GM12875 (cell line): ENCODE data around the gene KLF8.

ENCODE experiments used
- H3K4me3 ChIP-seq: one replicate; pipeline ENCODE4 v1.5.1; 2011; ENCODE audit warnings: low read depth, low read length, control low read depth
- TF ChIP-seq, protein P1 (sequence below): IDR thresholded peaks from 2 replicates; pipeline ENCODE4 v1.5.1; 2011; ENCODE audit warnings: low read depth, mild to moderate bottlenecking, control low read depth, inconsistent platforms, low read length, moderate library complexity, borderline replicate concordance; ENCODE audit not compliant: insufficient read depth

The KLF8 gene

DNA sequence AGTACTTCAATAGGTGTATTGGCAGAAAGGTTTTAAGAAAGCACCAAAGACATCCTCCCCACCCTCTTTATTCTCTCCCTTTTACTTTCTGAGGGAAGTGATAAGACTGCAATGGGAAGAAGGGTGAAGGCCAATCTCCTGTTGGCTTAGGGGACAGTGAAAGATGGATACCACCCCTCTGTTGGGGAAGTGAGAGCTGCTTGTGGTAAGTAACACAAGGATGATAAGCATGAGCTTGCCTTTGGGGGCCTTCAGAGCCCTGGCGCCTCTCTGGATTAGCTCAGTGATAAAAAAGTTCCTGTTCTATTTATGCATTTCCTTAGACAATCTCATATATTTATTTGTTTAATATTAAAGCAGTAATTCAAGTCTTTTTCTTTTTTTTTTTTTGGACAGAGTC is 5.2 kb upstream of the KLF8 start:
- TF ChIP-seq, protein P1, sequence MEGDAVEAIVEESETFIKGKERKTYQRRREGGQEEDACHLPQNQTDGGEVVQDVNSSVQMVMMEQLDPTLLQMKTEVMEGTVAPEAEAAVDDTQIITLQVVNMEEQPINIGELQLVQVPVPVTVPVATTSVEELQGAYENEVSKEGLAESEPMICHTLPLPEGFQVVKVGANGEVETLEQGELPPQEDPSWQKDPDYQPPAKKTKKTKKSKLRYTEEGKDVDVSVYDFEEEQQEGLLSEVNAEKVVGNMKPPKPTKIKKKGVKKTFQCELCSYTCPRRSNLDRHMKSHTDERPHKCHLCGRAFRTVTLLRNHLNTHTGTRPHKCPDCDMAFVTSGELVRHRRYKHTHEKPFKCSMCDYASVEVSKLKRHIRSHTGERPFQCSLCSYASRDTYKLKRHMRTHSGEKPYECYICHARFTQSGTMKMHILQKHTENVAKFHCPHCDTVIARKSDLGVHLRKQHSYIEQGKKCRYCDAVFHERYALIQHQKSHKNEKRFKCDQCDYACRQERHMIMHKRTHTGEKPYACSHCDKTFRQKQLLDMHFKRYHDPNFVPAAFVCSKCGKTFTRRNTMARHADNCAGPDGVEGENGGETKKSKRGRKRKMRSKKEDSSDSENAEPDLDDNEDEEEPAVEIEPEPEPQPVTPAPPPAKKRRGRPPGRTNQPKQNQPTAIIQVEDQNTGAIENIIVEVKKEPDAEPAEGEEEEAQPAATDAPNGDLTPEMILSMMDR: no peak

DNA sequence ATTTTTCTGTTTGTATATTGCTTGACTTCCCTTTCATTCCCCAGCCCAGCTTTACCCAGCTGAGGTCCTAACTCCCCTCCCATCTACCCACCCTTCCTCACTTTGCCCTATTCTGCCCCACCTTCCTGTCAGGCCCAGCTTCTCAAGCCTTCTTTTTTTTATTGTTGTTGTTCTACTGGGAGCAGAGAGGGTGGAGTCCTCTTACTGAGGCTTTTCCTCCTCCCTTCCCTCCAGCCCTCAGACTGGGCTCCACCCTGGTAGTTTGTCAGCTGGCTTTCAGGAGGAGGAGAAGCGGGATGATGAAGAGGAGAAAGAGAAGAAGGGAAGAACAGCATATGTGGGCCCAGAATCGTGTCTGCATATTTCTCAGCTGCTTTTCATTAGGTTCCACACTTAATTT is 3.2 kb upstream of the KLF8 start:
- no peak overlapping the region for H3K4me3 ChIP-seq
- TF ChIP-seq, protein P1: no peak

More for the DNA sequence above, 5.2 kb upstream of the KLF8 start:
- H3K4me3 ChIP-seq: no peak overlapping the region

DNA sequence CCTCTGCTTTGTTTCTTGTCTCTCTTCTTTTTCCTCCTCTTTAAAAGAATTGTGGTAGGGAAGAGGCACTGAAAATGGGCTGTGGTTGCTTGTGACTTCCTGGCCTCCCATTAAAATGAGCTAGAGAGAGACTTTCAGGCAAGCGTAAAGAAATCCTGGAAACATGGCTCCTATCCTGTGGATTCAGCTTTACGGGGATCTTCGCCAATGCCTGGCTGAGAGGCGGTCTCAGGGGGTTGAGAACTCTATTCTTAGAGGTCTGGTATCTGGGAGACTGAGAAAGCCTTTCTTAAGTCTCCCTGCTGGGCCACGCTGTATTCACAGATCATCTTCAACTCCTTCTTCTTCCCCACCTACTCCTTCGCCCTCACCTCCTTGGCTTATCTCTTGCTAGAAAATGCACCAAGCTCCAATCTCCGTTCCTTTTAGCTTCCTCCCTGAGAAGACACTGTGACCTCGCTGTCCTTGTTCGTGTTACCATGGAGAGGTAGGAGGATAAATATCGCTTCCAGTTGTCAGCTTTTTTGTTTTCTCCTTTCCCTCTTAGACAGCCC is 542 bp upstream of the KLF8 start:
- TF ChIP-seq, protein P1: no peak
- H3K4me3 ChIP-seq: no peak overlapping the region

DNA sequence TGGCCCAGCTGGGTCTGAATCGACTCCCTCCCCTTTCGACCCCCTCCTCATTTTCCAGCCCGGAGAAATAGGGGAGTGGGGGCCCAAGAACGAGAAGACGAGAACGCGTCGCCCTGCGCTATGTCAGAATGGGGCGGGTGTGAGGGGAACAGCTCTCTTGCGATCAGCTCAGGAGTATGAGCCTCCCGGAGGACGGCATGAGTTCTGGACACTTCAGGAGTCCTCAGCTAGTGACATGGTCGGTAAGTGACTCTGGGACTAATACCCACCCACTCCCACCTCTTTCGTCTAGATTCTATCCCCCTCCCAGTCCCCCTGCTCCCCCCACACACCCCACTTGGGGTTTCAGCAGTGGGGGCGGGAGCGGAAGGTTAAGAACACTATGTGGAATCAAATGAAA is 944 bp downstream of the KLF8 start:
- TF ChIP-seq, protein P1: no peak
- peak overlapping the region; percentile 52 for H3K4me3 ChIP-seq

DNA sequence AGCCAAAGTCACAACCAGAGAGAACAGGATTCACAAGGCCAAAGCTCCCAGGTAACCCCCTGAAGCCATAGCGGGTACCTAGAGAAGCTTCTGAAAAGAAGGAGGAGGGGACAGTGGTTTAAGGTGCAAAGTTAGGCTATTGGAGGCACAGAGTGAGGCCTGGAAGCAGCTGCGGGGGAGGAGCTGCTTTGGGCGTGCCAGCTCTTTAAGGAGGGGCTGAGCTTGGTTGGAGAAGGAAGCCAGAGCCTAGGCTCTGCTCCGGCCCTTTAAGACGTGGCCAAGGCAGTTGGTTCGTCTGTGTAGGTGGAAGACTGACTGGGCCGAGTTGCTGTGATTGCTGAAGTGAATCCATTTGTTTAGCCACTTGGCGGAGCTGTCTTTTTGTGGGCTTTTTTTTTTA is 1.5 kb downstream of the KLF8 start:
- peak overlapping the region; percentile 38 for H3K4me3 ChIP-seq

DNA sequence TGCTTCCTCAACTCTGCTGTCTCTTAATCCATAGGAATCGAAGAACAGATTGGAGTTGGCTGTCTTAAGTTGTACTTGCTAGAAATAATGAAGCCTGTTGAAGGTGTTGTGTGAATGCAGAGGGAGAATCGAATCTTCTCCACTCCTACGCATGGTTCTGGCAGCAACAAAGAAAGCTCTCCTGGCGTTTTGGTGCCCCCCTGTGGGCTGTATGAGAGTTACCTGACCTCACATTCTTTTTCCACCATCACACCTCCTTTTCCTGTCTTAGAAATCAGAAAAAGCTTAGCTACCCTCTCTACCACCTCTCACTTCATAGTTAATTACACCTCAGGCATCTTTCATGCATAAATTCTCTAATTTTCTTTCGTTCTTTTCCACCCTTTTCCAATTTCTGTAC is 16.3 kb downstream of the KLF8 start:
- TF ChIP-seq, protein P1: peak; percentile 66
- no peak overlapping the region for H3K4me3 ChIP-seq

More for the DNA sequence above, 1.5 kb downstream of the KLF8 start:
- TF ChIP-seq, protein P1: peak; percentile 14; the same call in 1 of the 2 replicates

DNA sequence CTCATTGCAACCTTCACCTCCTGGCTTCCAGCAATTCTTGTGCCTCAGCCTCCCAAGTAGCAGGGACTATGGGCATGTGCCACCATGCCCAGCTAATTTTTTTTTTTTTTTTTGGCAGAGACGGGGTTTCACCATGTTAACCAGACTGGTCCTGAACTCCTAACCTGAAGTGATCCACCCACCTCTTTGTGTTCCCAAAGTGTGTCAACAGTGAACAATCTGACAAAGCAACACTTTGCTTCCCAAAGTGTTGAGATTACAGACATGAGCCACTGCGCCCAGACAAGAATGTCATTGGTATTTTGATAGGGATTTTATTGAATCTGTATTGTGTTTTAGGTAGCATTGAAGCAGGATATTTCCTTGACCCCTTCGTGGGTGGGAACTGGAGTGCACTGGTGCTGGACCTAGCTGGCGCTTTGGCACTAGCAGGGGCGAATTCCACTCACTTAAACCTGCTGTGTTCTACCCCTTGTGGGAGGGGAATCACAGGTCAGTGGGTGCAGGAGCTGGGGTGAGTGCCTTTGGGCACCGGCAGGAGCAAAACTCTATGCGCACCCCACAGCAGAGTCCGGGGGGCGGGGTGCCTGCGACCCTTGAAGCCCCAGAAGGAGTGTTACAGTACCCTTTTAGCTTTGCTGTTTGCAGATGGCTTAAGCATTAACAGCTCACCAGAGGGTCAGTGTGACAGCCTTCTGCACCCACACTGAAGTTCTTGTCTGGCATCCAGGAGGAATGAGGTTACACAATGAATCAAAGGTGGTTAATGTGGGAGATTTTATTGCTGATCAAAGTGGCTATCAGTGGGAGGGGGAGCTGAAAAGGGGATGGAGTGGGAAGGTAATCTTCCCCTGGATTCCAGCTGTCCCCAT is 21.9 kb downstream of the KLF8 start:
- TF ChIP-seq, protein P1: no peak
- no peak overlapping the region for H3K4me3 ChIP-seq
